Measurements from ENCODE around the gene DDX20.

DNA sequence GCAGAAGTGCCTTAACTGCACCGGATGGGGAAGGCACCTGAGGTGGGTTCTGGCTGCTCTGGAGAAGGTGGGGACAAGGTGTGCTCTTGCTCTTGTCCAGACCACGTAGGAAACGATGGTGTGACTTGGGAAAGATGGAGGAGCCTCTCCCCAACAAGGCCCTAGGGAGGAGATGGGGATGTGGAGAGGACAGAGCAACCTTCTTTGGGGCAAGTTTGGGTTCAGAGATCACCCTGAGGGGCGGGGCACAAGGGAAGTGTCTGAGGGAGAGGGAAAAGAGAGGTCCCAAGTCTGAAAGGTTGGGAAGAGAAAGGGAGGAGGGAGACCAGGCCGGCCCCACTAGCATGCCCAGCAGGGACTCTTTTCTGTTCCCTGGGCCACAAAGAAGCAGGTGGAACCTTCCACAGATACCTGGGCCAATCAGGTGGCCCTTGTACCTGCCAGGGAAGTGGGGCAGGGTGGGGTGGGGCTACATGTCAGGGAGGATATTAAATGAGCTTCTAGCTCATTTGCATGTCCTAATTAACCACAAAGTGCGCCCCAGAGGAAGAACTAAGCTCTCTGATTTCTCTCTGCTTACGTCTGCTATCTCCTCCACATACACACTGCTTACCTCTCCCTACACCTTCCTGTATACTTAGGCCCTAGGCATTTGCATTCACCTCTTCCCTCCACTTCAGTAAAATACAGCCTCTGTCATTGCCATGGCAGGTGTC is 32.5 kb upstream of the DDX20 start:
- TF ChIP-seq, protein P1, sequence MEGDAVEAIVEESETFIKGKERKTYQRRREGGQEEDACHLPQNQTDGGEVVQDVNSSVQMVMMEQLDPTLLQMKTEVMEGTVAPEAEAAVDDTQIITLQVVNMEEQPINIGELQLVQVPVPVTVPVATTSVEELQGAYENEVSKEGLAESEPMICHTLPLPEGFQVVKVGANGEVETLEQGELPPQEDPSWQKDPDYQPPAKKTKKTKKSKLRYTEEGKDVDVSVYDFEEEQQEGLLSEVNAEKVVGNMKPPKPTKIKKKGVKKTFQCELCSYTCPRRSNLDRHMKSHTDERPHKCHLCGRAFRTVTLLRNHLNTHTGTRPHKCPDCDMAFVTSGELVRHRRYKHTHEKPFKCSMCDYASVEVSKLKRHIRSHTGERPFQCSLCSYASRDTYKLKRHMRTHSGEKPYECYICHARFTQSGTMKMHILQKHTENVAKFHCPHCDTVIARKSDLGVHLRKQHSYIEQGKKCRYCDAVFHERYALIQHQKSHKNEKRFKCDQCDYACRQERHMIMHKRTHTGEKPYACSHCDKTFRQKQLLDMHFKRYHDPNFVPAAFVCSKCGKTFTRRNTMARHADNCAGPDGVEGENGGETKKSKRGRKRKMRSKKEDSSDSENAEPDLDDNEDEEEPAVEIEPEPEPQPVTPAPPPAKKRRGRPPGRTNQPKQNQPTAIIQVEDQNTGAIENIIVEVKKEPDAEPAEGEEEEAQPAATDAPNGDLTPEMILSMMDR (IDR thresholded peaks at IDR 0.05): no peak
- no peak for TF ChIP-seq POLR2A (IDR thresholded peaks at IDR 0.05; ENCODE audit: low read depth)
